Measurements from ENCODE around the gene FBN1.

Gene FBN1

GRCh38 chr15:48654801-48655200 is 9.3 kb upstream of the FBN1 start:
- no peaks in the 10 kb centered on the region for H3K9me3 ChIP-seq (ENCODE audit: control insufficient read depth, low read length)
- H3K27ac ChIP-seq = no peak overlapping the region
- no peak overlapping the region for H3K9ac ChIP-seq
- H3K4me1 ChIP-seq = no peaks in the 10 kb centered on the region
- H3K27me3 ChIP-seq (ENCODE audit: control insufficient read depth, insufficient read depth, low read length) = no peaks in the 10 kb centered on the region
- no peaks in the 10 kb centered on the region for H3K79me2 ChIP-seq
- no peak for TF ChIP-seq CTCF (IDR thresholded peaks at IDR 0.05)
- peaks cover 2% of the 10 kb centered on the region for H3K36me3 ChIP-seq (ENCODE audit: control insufficient read depth, insufficient read depth, low read length)
- H3K4me3 ChIP-seq (ENCODE audit: low read depth, low read length) = no peak overlapping the region
- no peak overlapping the region for H2AFZ ChIP-seq
- no peak overlapping the region for H3K4me2 ChIP-seq (ENCODE audit: low read length)

- no peak for TF ChIP-seq CTCF (IDR thresholded peaks at IDR 0.05)
- peaks cover 2% of the 10 kb centered on the region for H3K36me3 ChIP-seq (ENCODE audit: control insufficient read depth, insufficient read depth, low read length)
Observed at GRCh38 chr15:48653913-48654670, 8.6 kb upstream of the FBN1 start.

GRCh38 chr15:48653216-48653615 is 7.7 kb upstream of the FBN1 start:
- no peaks in the 10 kb centered on the region for H3K27me3 ChIP-seq (ENCODE audit: control insufficient read depth, insufficient read depth, low read length)
- peaks cover 2% of the 10 kb centered on the region for H3K36me3 ChIP-seq (ENCODE audit: control insufficient read depth, insufficient read depth, low read length)
- no peak overlapping the region for H3K9ac ChIP-seq
- H3K4me3 ChIP-seq (ENCODE audit: low read depth, low read length) = no peak overlapping the region
- H3K4me2 ChIP-seq (ENCODE audit: low read length) = no peak overlapping the region
- no peak overlapping the region for H3K27ac ChIP-seq
- H3K79me2 ChIP-seq = no peaks in the 10 kb centered on the region
- no peak for TF ChIP-seq CTCF (IDR thresholded peaks at IDR 0.05)
- H3K4me1 ChIP-seq = no peaks in the 10 kb centered on the region
- no peak overlapping the region for H2AFZ ChIP-seq
- H3K9me3 ChIP-seq (ENCODE audit: control insufficient read depth, low read length) = no peaks in the 10 kb centered on the region

More at GRCh38 chr15:48653913-48654670, 8.6 kb upstream of the FBN1 start:
- Histone ChIP-seq H3K27ac (no peak overlapping the region), H3K27me3 (ENCODE audit: control insufficient read depth, insufficient read depth, low read length) (no peaks in the 10 kb centered on the region), H3K79me2 (no peaks in the 10 kb centered on the region), H3K4me1 (no peaks in the 10 kb centered on the region), H3K9ac (no peak overlapping the region), H3K4me2 (ENCODE audit: low read length) (no peak overlapping the region), H2AFZ (no peak overlapping the region), H3K9me3 (ENCODE audit: control insufficient read depth, low read length) (no peaks in the 10 kb centered on the region), H3K4me3 (ENCODE audit: low read depth, low read length) (no peak overlapping the region)

GRCh38 chr15:48652510-48653076 is 7.1 kb upstream of the FBN1 start:
- no peak for TF ChIP-seq CTCF (IDR thresholded peaks at IDR 0.05)
- Histone ChIP-seq H3K79me2 (no peaks in the 10 kb centered on the region), H2AFZ (no peak overlapping the region), H3K4me2 (ENCODE audit: low read length) (no peak overlapping the region), H3K27me3 (ENCODE audit: control insufficient read depth, insufficient read depth, low read length) (no peaks in the 10 kb centered on the region), H3K9me3 (ENCODE audit: control insufficient read depth, low read length) (no peaks in the 10 kb centered on the region), H3K4me1 (no peaks in the 10 kb centered on the region), H3K9ac (no peak overlapping the region), H3K4me3 (ENCODE audit: low read depth, low read length) (no peak overlapping the region), H3K36me3 (ENCODE audit: control insufficient read depth, insufficient read depth, low read length) (peaks cover 2% of the 10 kb centered on the region), H3K27ac (no peak overlapping the region)

- H2AFZ ChIP-seq = no peak overlapping the region
- H3K4me1 ChIP-seq = no peaks in the 10 kb centered on the region
- no peaks in the 10 kb centered on the region for H3K9me3 ChIP-seq (ENCODE audit: control insufficient read depth, low read length)
- no peak overlapping the region for H3K4me3 ChIP-seq (ENCODE audit: low read depth, low read length)
- no peak overlapping the region for H3K27ac ChIP-seq
- H3K36me3 ChIP-seq (ENCODE audit: control insufficient read depth, insufficient read depth, low read length) = peaks cover 2% of the 10 kb centered on the region
- no peaks in the 10 kb centered on the region for H3K79me2 ChIP-seq
- TF ChIP-seq CTCF (IDR thresholded peaks at IDR 0.05) = no peak
- no peak overlapping the region for H3K4me2 ChIP-seq (ENCODE audit: low read length)
- H3K27me3 ChIP-seq (ENCODE audit: control insufficient read depth, insufficient read depth, low read length) = no peaks in the 10 kb centered on the region
- no peak overlapping the region for H3K9ac ChIP-seq
Observed at GRCh38 chr15:48650931-48651330, 5.4 kb upstream of the FBN1 start.

Data from parathyroid adenoma (tissue), 2 donors.